Right hindlimb (tissue), 1 donor: ENCODE results near the gene KCNT2.

Experiments
- DNase-seq: peaks from one replicate; pipeline ENCODE4 v3.0.0-alpha.2; 2018

Gene KCNT2

GRCh38 chr1:196387766-196388165, 220.5 kb downstream of the KCNT2 start:
- DNase-seq: no peak

DNA sequence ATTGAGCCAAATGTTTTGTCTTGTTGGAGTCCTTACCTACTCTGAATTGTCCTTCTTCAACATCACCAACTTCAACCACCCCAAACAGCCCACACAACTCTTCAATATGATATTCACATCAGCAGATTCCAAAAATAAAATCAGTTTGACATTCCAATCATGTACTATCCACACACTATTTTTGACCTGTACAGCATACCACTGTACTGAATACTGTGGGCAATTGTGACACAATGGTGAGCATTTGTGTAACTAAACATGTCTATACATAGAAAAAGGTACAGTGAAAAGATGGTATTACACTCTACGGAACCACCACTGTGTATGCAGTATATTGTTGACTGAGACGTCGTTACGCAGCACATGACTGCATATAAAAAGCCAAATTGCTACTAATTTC, 223.1 kb downstream of the KCNT2 start:
- DNase-seq: no peak

DNA sequence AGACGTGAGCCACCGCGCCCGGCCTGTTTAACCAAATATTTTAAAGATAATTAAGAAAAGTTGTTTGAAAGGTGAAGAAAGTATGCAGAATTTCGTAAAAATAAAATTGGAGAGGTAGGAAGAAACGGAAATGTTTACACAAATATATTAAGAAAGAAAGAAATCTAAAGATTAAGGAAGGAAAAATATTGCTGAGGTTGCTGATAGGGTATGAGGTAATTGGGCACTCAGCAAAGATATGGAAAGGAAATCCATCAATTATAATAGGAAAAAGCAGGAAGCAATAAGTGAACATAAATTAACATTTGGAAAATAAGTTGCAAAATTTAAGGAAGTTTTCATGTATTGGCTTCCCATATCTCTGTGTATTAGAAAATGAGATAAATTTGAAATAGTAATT, 225.9 kb downstream of the KCNT2 start:
- no peak for DNase-seq

DNA sequence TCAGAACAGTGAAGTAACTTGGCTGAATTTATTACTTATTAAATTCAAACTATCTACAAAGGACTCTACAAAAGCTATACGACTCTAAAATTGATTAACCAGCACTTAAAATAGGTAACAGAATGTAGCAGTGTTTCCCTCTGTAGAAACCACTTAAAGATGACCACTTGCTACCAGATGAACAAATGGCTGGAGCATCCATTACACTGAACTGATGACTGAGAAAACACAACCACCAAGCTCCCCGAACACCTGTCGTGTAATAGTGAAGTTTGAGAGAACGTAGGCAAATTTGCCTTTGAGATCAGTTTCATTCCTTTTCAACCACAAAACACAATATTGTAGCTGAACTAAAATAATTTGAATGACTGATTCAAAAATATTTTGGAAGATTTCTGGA, 226.7 kb downstream of the KCNT2 start:
- DNase-seq: no peak

DNA sequence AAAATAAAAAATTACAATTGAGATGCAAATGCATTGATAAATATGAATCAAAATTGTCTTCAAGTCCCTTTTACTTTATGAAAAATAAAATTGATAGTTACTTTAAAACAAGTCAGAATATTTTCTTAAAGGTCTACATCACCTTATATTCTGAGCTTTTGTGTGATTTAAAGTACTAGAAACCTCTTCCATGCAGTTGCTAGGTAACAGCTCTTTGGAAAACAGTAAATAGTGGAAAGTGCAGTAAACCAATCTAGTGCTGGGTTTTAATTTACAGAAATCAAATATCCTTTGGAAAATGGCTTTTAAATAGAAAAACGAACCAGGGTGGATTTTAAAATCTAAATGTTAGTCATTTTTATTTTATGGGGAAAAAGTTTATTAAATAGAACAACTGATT, 227.9 kb downstream of the KCNT2 start:
- DNase-seq: no peak

DNA sequence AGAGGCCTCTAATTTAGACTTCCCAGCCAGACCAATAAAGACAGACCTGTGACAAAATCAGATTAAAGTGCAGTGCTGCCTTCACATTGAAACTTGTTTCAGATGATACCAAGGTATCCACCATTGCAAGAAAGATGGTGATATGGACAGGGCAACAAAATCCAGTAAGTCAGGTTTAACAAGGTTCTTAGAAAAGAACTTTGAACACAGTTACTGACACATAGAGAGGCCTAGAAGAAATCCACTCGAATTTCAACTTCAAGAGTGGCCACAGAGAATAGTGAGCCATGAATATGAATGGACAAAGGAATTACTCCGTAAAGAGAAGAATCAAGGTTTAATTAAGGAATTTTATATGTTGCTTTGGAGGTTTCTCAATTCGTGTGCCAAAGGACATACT, 230.4 kb downstream of the KCNT2 start:
- DNase-seq: no peak

GRCh38 chr1:196376630-196377328, 231.5 kb downstream of the KCNT2 start:
- DNase-seq: no peak

- no peak for DNase-seq
Observed at GRCh38 chr1:196373798-196374197, 234.4 kb downstream of the KCNT2 start.

DNA sequence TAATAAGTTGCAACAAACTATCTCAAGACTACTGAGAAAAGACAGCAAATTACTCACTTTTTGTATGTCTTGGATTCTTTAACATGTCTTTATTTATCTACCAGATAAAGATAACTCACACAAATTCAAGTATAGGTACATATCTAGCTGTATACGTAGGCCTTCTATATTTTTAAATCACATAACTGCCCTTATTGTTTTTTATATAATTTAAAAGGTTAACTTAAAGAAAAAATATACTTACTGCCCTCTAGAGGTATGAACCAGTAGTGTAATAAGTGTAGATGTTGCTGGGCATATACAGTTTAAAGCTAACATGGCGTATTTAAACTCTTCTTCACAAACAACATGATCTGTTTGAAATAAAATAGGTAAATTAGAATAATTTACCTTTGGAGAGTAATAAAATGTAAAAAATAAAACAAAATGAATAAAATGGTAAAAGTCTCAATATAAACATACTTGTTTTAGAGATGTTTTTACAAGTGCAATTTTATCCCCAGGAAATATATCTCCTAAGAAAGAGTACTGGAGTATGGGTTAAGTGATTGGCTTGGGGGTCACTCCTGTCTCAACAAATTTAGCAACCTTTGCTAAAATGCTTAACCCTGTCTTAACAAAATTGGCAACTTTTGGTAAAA, 235.2 kb downstream of the KCNT2 start:
- DNase-seq: no peak

DNA sequence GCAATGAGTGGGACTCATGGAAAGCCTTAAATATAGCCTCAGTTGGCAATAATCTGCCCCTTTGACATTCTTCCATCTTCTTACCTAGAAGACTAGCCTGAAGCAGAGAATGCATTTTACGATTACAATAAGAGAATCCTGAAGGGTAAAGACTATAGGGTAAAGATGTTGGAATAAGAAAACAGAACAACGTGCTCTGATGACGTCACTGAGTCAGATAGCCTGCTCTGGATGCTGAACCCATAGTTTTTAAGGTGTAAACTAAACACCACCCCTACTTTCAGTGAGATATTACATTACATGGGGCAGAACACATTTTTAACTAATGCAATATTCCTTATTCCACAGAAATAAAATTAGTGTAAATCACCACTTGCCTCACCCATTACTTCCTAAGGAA, 240.4 kb downstream of the KCNT2 start:
- DNase-seq: no peak

GRCh38 chr1:196366817-196367495, 241.3 kb downstream of the KCNT2 start:
- no peak for DNase-seq

DNA sequence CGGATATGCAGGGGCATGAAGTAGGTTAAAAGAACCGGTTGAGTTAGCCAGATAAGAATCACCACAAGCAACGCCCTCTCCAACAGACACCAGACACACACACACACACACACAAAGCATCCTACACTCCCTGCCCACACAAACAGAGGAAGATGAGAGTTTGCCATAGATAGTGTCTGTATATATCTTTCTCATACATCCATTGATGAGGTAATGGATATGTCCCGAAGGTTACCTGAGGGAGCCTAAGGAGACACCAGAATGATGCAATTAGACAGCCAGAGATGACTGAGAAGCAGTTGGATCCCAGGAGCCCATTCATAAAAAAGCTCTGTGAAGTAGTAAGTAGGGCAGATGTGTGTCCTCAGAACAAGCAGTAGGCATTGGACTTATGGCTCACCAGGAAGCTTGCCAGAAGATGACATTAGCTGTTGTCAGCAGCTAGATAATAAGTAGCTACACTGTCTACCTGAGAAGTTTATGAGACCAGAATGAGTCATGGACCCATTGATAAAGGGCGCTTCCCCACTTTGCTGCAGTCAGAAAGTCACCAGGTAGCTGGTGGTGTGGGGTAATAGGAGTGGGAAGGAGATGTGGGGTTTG, 247.0 kb downstream of the KCNT2 start:
- no peak for DNase-seq

DNA sequence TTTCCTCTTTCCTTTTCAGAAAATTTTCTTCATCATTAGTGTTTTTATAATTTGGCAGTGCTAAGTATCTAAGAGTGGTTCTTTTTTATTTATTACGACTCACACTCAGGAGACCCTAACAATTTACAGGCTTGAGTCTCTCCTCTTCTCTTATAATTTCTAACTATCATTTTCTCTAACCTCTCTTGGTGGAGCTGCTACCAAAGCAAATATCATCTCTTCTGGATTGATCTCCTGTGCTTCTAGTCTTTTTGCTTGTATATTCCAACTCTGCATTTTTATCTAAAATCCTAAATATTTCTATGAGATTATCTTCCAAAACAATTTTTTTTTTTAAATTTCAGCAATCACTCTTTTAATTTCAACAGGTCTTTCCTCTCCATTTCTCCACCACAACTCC, 250.3 kb downstream of the KCNT2 start:
- no peak for DNase-seq

DNA sequence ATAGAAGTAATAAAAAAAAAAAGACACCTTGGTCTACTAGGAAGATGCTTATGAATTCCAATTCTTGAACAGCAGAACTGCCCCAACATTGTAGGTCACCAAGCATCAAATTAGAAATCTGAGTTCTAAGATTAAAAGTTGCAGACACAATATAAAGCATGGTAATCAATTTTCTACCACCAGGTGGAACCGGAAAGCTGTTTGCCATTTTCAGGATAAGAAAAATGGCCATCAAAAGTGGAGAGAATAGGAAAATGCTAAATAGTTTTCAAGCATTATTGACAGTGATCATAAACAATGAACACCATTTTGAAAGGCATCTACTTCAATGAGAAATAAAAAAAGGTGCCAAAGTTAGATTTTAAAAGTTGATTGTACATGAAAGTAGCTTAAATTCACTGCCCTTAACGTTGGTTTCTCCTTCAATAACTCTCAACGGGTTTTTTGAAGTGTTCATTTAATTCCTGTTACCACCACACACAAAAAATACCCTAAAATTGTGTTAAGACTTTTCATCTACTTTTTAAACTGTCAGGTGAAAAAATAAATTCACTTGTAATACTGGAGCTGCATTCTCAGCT, 252.9 kb downstream of the KCNT2 start:
- DNase-seq: no peak

- DNase-seq: no peak
Observed at GRCh38 chr1:196344453-196344852, 263.8 kb downstream of the KCNT2 start.

DNA sequence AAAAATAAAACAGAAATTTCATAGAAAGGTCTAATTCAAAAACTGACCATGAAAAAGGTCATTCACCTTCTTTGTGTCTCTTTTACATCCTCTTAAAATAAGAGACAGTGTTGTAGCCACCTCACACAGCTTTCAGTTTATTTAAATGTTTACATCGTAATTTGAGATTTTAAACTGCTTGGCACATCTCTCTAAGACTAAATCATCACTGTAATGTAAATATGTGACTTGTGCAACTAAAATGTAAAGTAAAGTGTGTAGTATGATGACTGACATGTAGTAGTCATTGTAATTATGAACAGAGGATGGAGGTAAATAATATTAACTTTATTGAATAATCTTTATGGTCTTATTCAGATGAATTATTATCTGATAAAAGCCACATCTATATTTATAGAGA, 283.9 kb downstream of the KCNT2 start:
- no peak for DNase-seq

GRCh38 chr1:196323869-196324268, 284.4 kb downstream of the KCNT2 start:
- DNase-seq: no peak

- no peak for DNase-seq
Observed at GRCh38 chr1:196319301-196319700, 288.9 kb downstream of the KCNT2 start.

- peak; percentile 58 for DNase-seq
Observed at GRCh38 chr1:196317535-196318522, 290.4 kb downstream of the KCNT2 start.

DNA sequence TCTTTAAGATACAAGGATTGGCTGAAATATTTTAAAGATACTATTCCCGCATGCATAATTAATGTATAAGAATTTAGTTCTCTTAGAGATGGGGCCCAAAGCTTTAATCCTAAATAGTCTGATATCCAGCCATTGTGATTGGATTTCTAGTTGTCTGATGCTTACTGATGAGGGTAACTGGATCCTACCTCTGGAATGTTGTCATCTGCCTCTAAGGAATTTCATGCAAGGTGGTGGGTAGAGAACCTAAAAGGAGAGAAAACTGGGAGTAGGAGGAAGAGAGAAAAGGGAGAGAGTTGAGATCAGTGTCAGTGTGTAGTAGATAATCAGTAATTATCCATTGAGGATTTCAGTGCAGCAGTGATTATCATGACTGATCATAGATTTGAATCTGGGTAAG, 295.5 kb downstream of the KCNT2 start:
- no peak for DNase-seq

GRCh38 chr1:196309386-196309785, 298.9 kb downstream of the KCNT2 start:
- no peak for DNase-seq

DNA sequence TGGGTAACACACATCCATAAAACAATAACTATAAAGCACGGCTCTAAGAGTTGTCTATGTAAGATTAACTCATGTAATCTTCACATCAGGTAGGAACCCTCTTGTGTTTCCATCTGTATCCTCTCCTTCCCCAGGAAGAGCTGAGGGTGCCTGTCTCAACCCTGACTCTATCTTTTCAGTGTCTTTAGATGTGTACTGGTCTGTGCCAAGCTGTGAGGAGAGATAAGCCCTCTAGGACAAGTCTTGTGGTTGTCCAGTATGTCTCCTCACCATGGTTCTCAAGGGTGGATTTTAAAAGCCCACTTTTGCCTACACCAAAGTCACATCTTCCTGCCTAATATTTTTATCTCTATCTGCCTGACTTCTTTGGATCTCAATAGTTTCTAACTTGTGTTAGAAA, 300.1 kb downstream of the KCNT2 start:
- DNase-seq: no peak
